ENCODE measurements around the gene PHLPP1. TPM values are rescaled to one million over a fixed set of nuclear protein-coding genes. Genes with fewer than 3 reads are reported as not detected.

PHLPP1 gene
- total and polyA plus RNA-seq, 9 of the 15 experiments (the other 6 are each of a cell fraction or from before 2014, with no cell fraction given) = 0.56 to 9.0 (median 4.5) TPM

- TF ChIP-seq E4F1 (CRISPR knock-in tag; IDR thresholded peaks at IDR 0.05; ENCODE audit: borderline replicate concordance) (no peak), ARHGAP35 (IDR thresholded peaks at IDR 0.05; ENCODE audit: partially characterized antibody) (no peak), MLLT1 (IDR thresholded peaks at IDR 0.05) (no peak), MYNN (IDR thresholded peaks at IDR 0.05) (no peak), MYNN (CRISPR knock-in tag; IDR thresholded peaks at IDR 0.05) (no peak), MNT (conservative IDR thresholded peaks at IDR 0.05) (no peak), IRF1 (CRISPR knock-in tag; IDR thresholded peaks at IDR 0.05; ENCODE audit: borderline replicate concordance) (no peak), CREB3 (tag; conservative IDR thresholded peaks at IDR 0.05; ENCODE audit: low read depth) (no peak), SAP30 (IDR thresholded peaks at IDR 0.05; ENCODE audit: borderline replicate concordance, insufficient read depth, low read depth, low read length, poor library complexity, severe bottlenecking) (no peak), ZNF592 (IDR thresholded peaks at IDR 0.05) (no peak), ZSCAN29 (IDR thresholded peaks at IDR 0.05) (no peak), MECOM (CRISPR knock-in tag; IDR thresholded peaks at IDR 0.05) (no peak), TOE1 (IDR thresholded peaks at IDR 0.05; ENCODE audit: borderline replicate concordance) (no peak), TOE1 (CRISPR knock-in tag; IDR thresholded peaks at IDR 0.05; ENCODE audit: borderline replicate concordance, low read depth) (no peak)
These were observed 155.3 kb downstream of the PHLPP1 start (continued) for GRCh38 chr18:62870643-62871042.
